Psoas muscle (tissue), 8 donors: ENCODE measurements around the gene MIB1. TPM values are rescaled to one million over a fixed set of nuclear protein-coding genes. Genes with fewer than 3 reads are reported as not detected.

Experiments
- ATAC-seq, 4 donors: fragments of 200-7000 bp; cut with Tn5 transposase; one replicate each; pipeline ENCODE4 v1.9.1; 2020; ENCODE audit warnings: moderate library complexity in 3 of 4, mild to moderate bottlenecking in 2 of 4
- DNase-seq, 2 donors: peaks; one replicate each; pipeline ENCODE4 v3.0.0-alpha.2; 2020
- H3K27ac ChIP-seq: fragments of 200-600 bp; one replicate; pipeline ENCODE4 v1.8.0; 2022
- H3K27me3 ChIP-seq, 3 donors: fragments of 200-600 bp in 1 of 3; one replicate each; pipeline versions ENCODE4 v1.6.1 to v1.8.0; 2013 to 2022; ENCODE audit warnings: low read length in 2 of 3, mild to moderate bottlenecking in 2 of 3, moderate library complexity in 1 of 3; ENCODE audit not compliant: insufficient read depth in 3 of 3
- H3K36me3 ChIP-seq, 2 donors: fragments of 200-600 bp in 1 of 2; one replicate each; pipeline versions ENCODE4 v1.6.1 to v1.8.0; 2013 to 2022; ENCODE audit warnings: low read depth in 1 of 2, mild to moderate bottlenecking in 1 of 2, moderate library complexity in 1 of 2; ENCODE audit not compliant: insufficient read depth in 1 of 2
- H3K4me1 ChIP-seq: fragments of 200-600 bp; one replicate; pipeline ENCODE4 v1.8.0; 2022
- H3K4me3 ChIP-seq: fragments of 200-600 bp; one replicate; pipeline ENCODE4 v1.8.0; 2022; ENCODE audit warnings: mild to moderate bottlenecking
- H3K9me3 ChIP-seq: fragments of 200-600 bp; one replicate; pipeline ENCODE4 v1.8.0; 2022
- WGBS, 3 donors: extraction: QIAGEN DNeasy Blood & Tissue Kit; methylation state at CpG; one replicate each; pipeline versions ENCODE4 v1.1.6 to v1.1.7; 2013; 5-methylcytosine and 5-hydroxymethylcytosine counted together
- intact Hi-C, 2 donors: fragments of 100-400 bp; cut with DNase I; formaldehyde crosslinking; loops; one replicate each; pipeline versions ENCODE4 v1.11.0 to v1.14.2; 2022
- polyA plus RNA-seq, 3 donors: library from polyadenylated mRNA; stranded (reverse); fragments of 200-250 nt; gene quantifications; one replicate each; pipeline ENCODE4 v1.2.3, GENCODE V29; 2013
- total RNA-seq, 4 donors: library from RNA; stranded (reverse); fragmentation: NEBNext Ultra II Directional in 2 of 4; extraction: Animal tissue kit (Norgen Biotek cat#: 25700) in 2 of 4; gene quantifications; one replicate each; pipeline versions ENCODE4 v1.2.1 to v1.2.4, GENCODE V29; 2021 to 2023
- TF ChIP-seq, protein P1 (sequence below): fragments of 200-600 bp; IDR thresholded peaks from one replicate; pipeline ENCODE4 v1.8.0; 2022; ENCODE audit warnings: antibody characterized with exemption
- donor health status: healthy with polysubstance abuse.
- donor health status: DM: no; HTN: no; CAD: no; lungs with moderate emphysema.
- donor health status: Bipolar disorder and iron deficiency.
- donor health status: healthy.
- donor health status: DM: yes; HTN: yes; CAD: no.
- donor health status: DM: no; HTN: no; CAD: no.
- donor health status: DM: no; HTN: no; CAD: no.
- donor health status: DM: yes; HTN: yes; CAD: no.

MIB1 gene
- total and polyA plus RNA-seq, 7 donors: 2.1 to 21.3 (median 16.1) TPM

DNA sequence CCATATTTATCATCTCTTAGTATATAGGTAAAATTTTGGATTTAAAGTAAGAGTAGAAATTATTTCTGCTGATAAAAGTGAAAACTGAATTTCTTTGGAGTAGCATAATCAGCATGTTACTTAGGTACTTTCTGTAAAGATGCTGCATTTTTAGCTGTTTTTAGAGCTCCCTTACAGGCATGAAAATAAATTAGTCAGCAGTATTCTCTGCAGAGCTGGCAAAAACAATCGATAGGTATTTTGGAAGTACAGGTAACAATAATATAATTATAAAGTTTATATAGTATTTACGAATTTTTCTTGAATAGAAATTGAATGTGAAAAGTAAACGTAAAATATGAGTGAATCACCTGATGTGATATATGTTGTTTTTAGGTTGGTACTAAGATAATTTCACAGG is 83.3 kb downstream of the MIB1 start:
- H3K27me3 ChIP-seq: no peaks in the 10 kb centered on the region
- H3K4me1 ChIP-seq: peaks cover 7% of the 10 kb centered on the region
- H3K9me3 ChIP-seq: no peaks in the 10 kb centered on the region
- no peak overlapping the region for H3K4me3 ChIP-seq
- 37 to 75% (median 40%) methylated on average over 3 of the region's 3 CpGs for WGBS, 3 donors
- peaks cover 0 to 32% of the 10 kb centered on the region in 2 donors for H3K36me3 ChIP-seq
- TF ChIP-seq, protein P1, sequence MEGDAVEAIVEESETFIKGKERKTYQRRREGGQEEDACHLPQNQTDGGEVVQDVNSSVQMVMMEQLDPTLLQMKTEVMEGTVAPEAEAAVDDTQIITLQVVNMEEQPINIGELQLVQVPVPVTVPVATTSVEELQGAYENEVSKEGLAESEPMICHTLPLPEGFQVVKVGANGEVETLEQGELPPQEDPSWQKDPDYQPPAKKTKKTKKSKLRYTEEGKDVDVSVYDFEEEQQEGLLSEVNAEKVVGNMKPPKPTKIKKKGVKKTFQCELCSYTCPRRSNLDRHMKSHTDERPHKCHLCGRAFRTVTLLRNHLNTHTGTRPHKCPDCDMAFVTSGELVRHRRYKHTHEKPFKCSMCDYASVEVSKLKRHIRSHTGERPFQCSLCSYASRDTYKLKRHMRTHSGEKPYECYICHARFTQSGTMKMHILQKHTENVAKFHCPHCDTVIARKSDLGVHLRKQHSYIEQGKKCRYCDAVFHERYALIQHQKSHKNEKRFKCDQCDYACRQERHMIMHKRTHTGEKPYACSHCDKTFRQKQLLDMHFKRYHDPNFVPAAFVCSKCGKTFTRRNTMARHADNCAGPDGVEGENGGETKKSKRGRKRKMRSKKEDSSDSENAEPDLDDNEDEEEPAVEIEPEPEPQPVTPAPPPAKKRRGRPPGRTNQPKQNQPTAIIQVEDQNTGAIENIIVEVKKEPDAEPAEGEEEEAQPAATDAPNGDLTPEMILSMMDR: no peak
- DNase-seq (no peak), ATAC-seq (no peak)
- intact Hi-C loops: loop anchor here in 1 of 2 donors (10.0 kb wide), 1 partner anchor 369 kb away; no protein-coding TSS in a partner anchor
- peak overlapping the region; percentile 86 for H3K27ac ChIP-seq

DNA sequence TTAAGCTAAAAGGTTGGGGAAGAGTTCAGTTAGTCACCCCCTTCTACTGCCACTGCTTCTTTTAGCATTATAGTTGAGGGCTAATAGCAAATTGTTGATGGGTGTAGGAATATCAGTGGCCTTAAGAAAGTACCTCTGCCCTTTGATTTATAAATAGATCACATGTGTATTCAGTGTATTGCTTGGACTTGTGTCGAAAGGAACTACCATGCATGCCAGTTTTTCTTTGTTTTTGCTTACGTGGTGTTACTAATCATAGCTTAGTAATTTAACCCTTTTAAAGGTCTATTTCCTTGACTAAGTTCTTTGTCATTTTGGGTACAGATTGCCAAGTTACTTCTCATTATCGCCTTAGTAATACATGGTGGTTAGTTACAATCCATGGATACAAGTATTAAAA is 85.6 kb downstream of the MIB1 start:
- peaks cover 0 to 23% of the 10 kb centered on the region in 2 donors for H3K36me3 ChIP-seq
- DNase-seq (no peak), ATAC-seq (peak; percentile 74 to 85 (median 80))
- peak overlapping the region; percentile 68 for H3K4me3 ChIP-seq
- no peaks in the 10 kb centered on the region for H3K27me3 ChIP-seq
- H3K9me3 ChIP-seq: no peaks in the 10 kb centered on the region
- intact Hi-C loops: loop anchor here in 1 of 2 donors (10.0 kb wide), 1 partner anchor 371 kb away; no protein-coding TSS in a partner anchor
- peak overlapping the region; percentile 86 for H3K27ac ChIP-seq
- WGBS, 3 donors: 13 to 19% (median 16%) methylated on average over 3 of the region's 3 CpGs
- TF ChIP-seq, protein P1: no peak
- peaks cover 7% of the 10 kb centered on the region for H3K4me1 ChIP-seq

DNA sequence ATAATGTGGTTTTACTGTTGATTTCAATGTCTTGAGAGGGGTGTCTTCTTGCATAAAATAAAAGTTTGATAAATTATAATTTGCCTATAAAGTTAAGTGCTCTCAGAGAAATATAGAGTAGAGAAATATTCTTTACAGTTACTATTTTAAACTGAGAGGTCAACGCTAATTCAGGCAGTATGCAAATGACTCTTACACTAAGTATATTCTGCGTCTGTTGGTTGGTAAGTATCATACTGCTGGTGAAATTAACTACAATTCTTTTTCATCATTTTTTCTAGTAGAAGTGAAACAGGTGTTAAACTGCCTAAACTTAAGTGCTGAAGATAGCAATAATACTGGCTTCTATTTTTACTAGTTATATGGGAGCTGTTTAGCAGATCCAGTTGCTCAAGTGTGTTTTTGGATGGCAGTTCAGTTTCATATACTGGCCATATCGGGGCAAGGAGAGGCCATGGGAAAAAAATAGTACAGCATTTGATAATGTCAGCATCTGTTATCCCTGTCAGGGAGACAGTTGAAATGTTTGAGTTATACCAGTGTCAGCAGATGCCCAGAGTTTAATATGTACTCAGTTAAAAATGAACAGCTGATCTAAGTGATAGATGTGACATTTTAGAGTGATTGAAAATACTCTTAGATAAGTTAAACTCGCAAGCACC is 86.2 kb downstream of the MIB1 start:
- H3K9me3 ChIP-seq: no peaks in the 10 kb centered on the region
- peak overlapping the region; percentile 68 for H3K4me3 ChIP-seq
- H3K4me1 ChIP-seq: peaks cover 9% of the 10 kb centered on the region
- intact Hi-C loops: loop anchor here in 1 of 2 donors (10.0 kb wide), 1 partner anchor 372 kb away; no protein-coding TSS in a partner anchor
- ATAC-seq: peak; percentile 73 to 88 (median 78)
- H3K27ac ChIP-seq: peak overlapping the region; percentile 86
- no peak for DNase-seq
- H3K27me3 ChIP-seq: no peaks in the 10 kb centered on the region
- WGBS, 3 donors: 29 to 45% (median 30%) methylated on average over 4 of the region's 4 CpGs
- peaks cover 0 to 23% of the 10 kb centered on the region in 2 donors for H3K36me3 ChIP-seq
- TF ChIP-seq, protein P1: no peak

- peaks cover 32% of the 10 kb centered on the region for H3K4me1 ChIP-seq
Observed at GRCh38 chr18:21830532-21830931, 89.9 kb downstream of the MIB1 start.

More at GRCh38 chr18:21830532-21830931, 89.9 kb downstream of the MIB1 start:
- TF ChIP-seq, protein P1: no peak
- no peaks in the 10 kb centered on the region for H3K9me3 ChIP-seq
- no peaks in the 10 kb centered on the region for H3K27me3 ChIP-seq
- intact Hi-C loops: no loop called here
- H3K27ac ChIP-seq: peak overlapping the region; percentile 86
- ATAC-seq (peak in 1 of 4 donors; percentile 38), DNase-seq (no peak)
- peaks cover 0 to 18% of the 10 kb centered on the region in 2 donors for H3K36me3 ChIP-seq
- peak overlapping the region; percentile 68 for H3K4me3 ChIP-seq
- 33 to 36% (median 33%) methylated on average over 3 of the region's 3 CpGs for WGBS, 3 donors
